MM.1S (cell line): ENCODE data around the gene PRDM11.

Source experiments
- CTCF ChIP-seq: fragments of 300-600 bp; sonication (generic); IDR thresholded peaks from 2 replicates; pipeline ENCODE4 v1.5.1; 2016; ENCODE audit warnings: antibody characterized with exemption, low read length, mixed read lengths
- EZH2phosphoT487 ChIP-seq: fragments of 300-600 bp; sonication (generic); IDR thresholded peaks from 2 replicates; pipeline ENCODE4 v1.6.1; 2018; ENCODE audit warnings: antibody characterized with exemption, low read length

DNA sequence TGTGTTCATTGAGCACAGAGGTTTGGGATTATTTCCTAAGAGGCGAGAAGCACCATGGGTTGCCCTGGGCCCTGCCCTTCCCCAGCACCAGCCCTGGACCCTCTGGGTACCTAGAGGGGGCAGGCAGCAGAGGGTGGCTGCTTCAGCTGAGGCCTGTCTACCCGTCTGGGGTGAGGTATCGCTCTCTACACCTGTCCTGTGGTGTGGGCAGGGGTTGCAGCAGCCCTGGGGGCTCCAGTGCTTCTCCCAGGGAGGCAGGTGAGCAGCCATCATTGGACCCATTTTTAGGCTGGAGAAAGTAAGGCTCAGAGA, 15.6 kb downstream of the PRDM11 start:
- TF ChIP-seq EZH2phosphoT487 (no peak), CTCF (no peak)
